GM10266 (cell line): ENCODE data around the gene RPS15.

ENCODE experiments used
- DNase-seq: peaks from one replicate; pipeline ENCODE4 v3.0.0; 2012; ENCODE audit errors: extremely low spot score
- CTCF ChIP-seq: IDR thresholded peaks from 2 replicates; pipeline ENCODE4 v1.5.1; 2012; ENCODE audit warnings: mild to moderate bottlenecking, low read depth; ENCODE audit not compliant: control insufficient read depth, insufficient read depth; ENCODE audit errors: missing control alignments

The RPS15 gene

GRCh38 chr19:1399079-1399478 is 39.1 kb upstream of the RPS15 start:
- no peak for DNase-seq
- no peak for TF ChIP-seq CTCF

- no peak for DNase-seq
- TF ChIP-seq CTCF, result no peak
Measured at GRCh38 chr19:1399745-1400144, 38.5 kb upstream of the RPS15 start.

- DNase-seq, result peak; percentile 76
- no peak for TF ChIP-seq CTCF
Measured at GRCh38 chr19:1400281-1401137, 37.7 kb upstream of the RPS15 start.

- DNase-seq, result peak; percentile 95
- TF ChIP-seq CTCF, result peak; percentile 58
Measured at GRCh38 chr19:1401138-1401888, 36.9 kb upstream of the RPS15 start, which contains the start of gene GAMT. TSS of gene GAMT (minus strand) at chr19:1401542. CDS start at chr19:1401476, 66 bp downstream.

- TF ChIP-seq CTCF, result no peak
- DNase-seq, result no peak
Measured at GRCh38 chr19:1401889-1402217, 36.3 kb upstream of the RPS15 start.

- no peak for TF ChIP-seq CTCF
- no peak for DNase-seq
Measured at GRCh38 chr19:1402411-1403070, 35.7 kb upstream of the RPS15 start.
